Panc1 (cell line): ENCODE measurements around the gene PROM1. TPM values are rescaled to one million over a fixed set of nuclear protein-coding genes. Genes with fewer than 3 reads are reported as not detected.

ENCODE experiments used
- ATAC-seq: fragments of 200-7000 bp; cut with Tn5 transposase; 2 replicates; pipeline ENCODE4 v1.9.1; 2020; ENCODE audit warnings: mild to moderate bottlenecking, moderate library complexity
- BruUV-seq: library from RNA; stranded (reverse); fragments of 400-500 nt; replicated peaks from 2 replicates; lab custom pipeline; 2021; lab: Mats Ljungman, UMichigan
- CTCF ChIA-PET: fragments of 300-600 bp; sonication (Branson Sonifier 250); formaldehyde crosslinking; loops from one replicate; lab custom pipeline; 2022; ENCODE audit warnings: antibody characterized with exemption; lab: Charles Lee
- POLR2A ChIA-PET: fragments of 300-600 bp; sonication (Branson Sonifier 250); formaldehyde crosslinking; loops from one replicate; lab custom pipeline; 2022; ENCODE audit warnings: antibody characterized with exemption; lab: Charles Lee
- DNase-seq: peaks from one replicate; pipeline ENCODE4 v3.0.0-alpha.2; 2010; ENCODE audit warnings: low read depth, low spot score
- H3K27ac ChIP-seq: 2 replicates; pipeline ENCODE4 v1.5.1; 2011; ENCODE audit warnings: mild to moderate bottlenecking, low read length, inconsistent platforms
- H3K27me3 ChIP-seq: fragments of 200-500 bp; sonication (Bioruptor generic); 2 replicates; pipeline ENCODE4 v1.6.0; 2014; ENCODE audit warnings: low read length, inconsistent platforms; ENCODE audit not compliant: control insufficient read depth, insufficient read depth
- H3K36me3 ChIP-seq: fragments of 200-500 bp; sonication (Bioruptor generic); 2 replicates; pipeline ENCODE4 v1.5.1; 2014; ENCODE audit warnings: inconsistent platforms, mild to moderate bottlenecking, low read length, moderate library complexity; ENCODE audit not compliant: control insufficient read depth, insufficient read depth
- H3K4me1 ChIP-seq: 2 replicates; pipeline ENCODE4 v1.5.1; 2011; ENCODE audit warnings: inconsistent platforms, mild to moderate bottlenecking, low read length, moderate library complexity; ENCODE audit not compliant: control insufficient read depth, insufficient read depth
- H3K4me3 ChIP-seq, 2 experiments: 2 replicates each; pipeline ENCODE4 v1.5.1; 2011 to 2012; ENCODE audit warnings: low read depth in 2 of 2, low read length in 2 of 2, mild to moderate bottlenecking in 2 of 2, inconsistent platforms in 1 of 2, moderate library complexity in 1 of 2
- H3K9me3 ChIP-seq: fragments of 200-500 bp; sonication (Bioruptor generic); 2 replicates; pipeline ENCODE4 v1.5.1; 2014; ENCODE audit warnings: low read depth, mild to moderate bottlenecking, inconsistent platforms, low read length, moderate library complexity; ENCODE audit not compliant: control insufficient read depth, insufficient read depth
- CTCF ChIP-seq: fragments of 450-650 bp; IDR thresholded peaks from 2 replicates; pipeline ENCODE4 v1.5.1; 2017; ENCODE audit warnings: mild to moderate bottlenecking
- POLR2AphosphoS5 ChIP-seq: IDR thresholded peaks from 2 replicates; pipeline ENCODE4 v1.6.1; 2012; ENCODE audit warnings: mild to moderate bottlenecking, low read depth, low read length, moderate library complexity
- SIN3A ChIP-seq: IDR thresholded peaks from 2 replicates; pipeline ENCODE4 v1.6.1; 2012; ENCODE audit warnings: low read depth, mild to moderate bottlenecking, low read length, moderate library complexity, borderline replicate concordance; ENCODE audit not compliant: insufficient read depth
- TCF7L2 ChIP-seq: IDR thresholded peaks from 2 replicates; pipeline ENCODE4 v1.6.1; 2011; ENCODE audit warnings: mild to moderate bottlenecking, low read depth, low read length, inconsistent platforms
- in situ Hi-C: cut with HindIII; loops from 2 replicates; pipeline ENCODE4 v1.10.0; 2016; ENCODE audit warnings: low sequenced_read_pairs, low pct_unique_long_range_greater_than_20kb
- intact Hi-C: fragments of 100-400 bp; cut with micrococcal nuclease; formaldehyde crosslinking; loops from one replicate; pipeline ENCODE4 v1.10.0; 2022; ENCODE audit not compliant: unreplicated experiment
- total RNA-seq: library from RNA; stranded (reverse); gene quantifications from one replicate; pipeline ENCODE4 v1.2.1, GENCODE V29; 2021; ENCODE audit not compliant: unreplicated experiment
- TF ChIP-seq, protein P1 (sequence below), 2 experiments: IDR thresholded peaks; 2 replicates each; pipeline ENCODE4 v1.6.1; 2011 to 2012; ENCODE audit warnings: low read depth in 2 of 2, control low read depth in 1 of 2, low read length in 1 of 2, mild to moderate bottlenecking in 1 of 2, moderate library complexity in 1 of 2; ENCODE audit not compliant: insufficient read depth in 1 of 2

Gene PROM1
- total RNA-seq, 1 experiment from 2014 or later = 0.18 TPM

DNA sequence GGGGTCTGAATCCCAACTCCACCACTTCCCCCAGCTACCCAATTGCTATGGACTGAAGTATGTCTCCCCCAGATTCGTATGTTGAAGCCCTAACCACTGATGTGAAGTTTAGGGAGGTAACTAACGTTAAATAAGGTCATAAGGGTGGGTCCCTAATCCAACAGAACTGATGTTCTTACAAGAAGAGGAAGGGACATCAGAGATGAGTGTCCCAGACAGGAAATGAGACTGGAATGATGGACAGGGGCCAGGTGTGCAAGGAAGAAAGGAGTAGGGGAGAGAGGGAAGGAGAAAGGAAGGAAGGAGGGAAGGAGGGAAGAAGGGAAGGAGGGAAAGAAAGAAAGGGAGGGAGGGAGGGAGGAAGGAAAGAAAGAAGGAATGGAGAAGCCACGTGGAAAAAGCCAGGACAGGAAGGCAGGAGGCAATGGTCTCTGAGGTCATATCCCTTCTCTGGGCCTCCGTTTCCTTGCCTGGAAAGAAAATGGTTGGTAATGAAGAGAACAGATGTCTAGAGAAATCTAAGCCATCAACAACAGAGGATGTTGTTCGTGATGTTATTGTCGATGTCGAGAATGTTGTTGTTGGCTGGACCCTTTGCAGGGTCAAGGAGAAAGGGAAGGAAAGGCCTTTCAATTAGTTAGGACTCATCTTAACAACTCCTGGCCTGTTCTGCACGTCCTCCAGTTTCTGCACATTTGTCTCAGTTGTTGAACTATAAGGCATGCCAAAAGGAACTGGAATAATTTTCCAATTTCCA is 61.8 kb downstream of the PROM1 start:
- Histone ChIP-seq H3K4me3 (no peak overlapping the region), H3K27ac (no peak overlapping the region), H3K27me3 (0 out of 2 replicates have a peak, but pooled peaks cover 2% of the 10 kb centered on the region), H3K4me1 (no peaks in the 10 kb centered on the region), H3K9me3 (no peaks in the 10 kb centered on the region), H3K36me3 (no peaks in the 10 kb centered on the region)
- no peak for TF ChIP-seq POLR2AphosphoS5
- no peak for TF ChIP-seq CTCF
- TF ChIP-seq SIN3A = no peak
- TF ChIP-seq TCF7L2 = no peak
- TF ChIP-seq, protein P1, sequence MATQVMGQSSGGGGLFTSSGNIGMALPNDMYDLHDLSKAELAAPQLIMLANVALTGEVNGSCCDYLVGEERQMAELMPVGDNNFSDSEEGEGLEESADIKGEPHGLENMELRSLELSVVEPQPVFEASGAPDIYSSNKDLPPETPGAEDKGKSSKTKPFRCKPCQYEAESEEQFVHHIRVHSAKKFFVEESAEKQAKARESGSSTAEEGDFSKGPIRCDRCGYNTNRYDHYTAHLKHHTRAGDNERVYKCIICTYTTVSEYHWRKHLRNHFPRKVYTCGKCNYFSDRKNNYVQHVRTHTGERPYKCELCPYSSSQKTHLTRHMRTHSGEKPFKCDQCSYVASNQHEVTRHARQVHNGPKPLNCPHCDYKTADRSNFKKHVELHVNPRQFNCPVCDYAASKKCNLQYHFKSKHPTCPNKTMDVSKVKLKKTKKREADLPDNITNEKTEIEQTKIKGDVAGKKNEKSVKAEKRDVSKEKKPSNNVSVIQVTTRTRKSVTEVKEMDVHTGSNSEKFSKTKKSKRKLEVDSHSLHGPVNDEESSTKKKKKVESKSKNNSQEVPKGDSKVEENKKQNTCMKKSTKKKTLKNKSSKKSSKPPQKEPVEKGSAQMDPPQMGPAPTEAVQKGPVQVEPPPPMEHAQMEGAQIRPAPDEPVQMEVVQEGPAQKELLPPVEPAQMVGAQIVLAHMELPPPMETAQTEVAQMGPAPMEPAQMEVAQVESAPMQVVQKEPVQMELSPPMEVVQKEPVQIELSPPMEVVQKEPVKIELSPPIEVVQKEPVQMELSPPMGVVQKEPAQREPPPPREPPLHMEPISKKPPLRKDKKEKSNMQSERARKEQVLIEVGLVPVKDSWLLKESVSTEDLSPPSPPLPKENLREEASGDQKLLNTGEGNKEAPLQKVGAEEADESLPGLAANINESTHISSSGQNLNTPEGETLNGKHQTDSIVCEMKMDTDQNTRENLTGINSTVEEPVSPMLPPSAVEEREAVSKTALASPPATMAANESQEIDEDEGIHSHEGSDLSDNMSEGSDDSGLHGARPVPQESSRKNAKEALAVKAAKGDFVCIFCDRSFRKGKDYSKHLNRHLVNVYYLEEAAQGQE (IDR thresholded peaks at IDR 0.05; ENCODE audit: insufficient read depth in 1 of 2, low read depth in 2 of 2, low read length in 1 of 2) = no peak
- BruUV-seq = no TSS peak
- in situ Hi-C loops = no loop called here
- ChIA-PET CTCF (no interaction called here), POLR2A (no interaction called here)
- no peak for DNase-seq
- intact Hi-C loops = no loop called here
- no peak for ATAC-seq

DNA sequence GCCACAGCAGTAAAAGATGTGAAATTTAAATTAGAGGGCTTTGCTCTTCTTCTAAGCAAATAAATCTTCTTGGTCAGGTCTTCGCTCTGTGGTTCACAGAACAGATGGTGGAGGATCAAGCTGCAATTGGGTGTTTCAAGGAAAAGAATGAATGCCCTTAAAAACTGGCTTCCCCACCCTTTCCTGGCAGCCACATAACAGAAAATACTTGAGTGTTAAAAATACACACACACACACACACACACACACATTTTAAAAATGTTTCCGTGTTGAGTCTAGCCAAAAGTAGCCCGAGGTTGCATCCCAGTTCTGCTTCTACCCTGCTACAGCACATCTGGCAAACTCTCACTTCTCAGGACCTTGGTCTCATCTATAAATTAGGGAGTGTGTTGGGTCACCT is 64.2 kb downstream of the PROM1 start:
- intact Hi-C loops = no loop called here
- in situ Hi-C loops = no loop called here
- Histone ChIP-seq H3K27ac (no peak overlapping the region), H3K36me3 (no peaks in the 10 kb centered on the region), H3K9me3 (no peaks in the 10 kb centered on the region), H3K4me1 (no peaks in the 10 kb centered on the region), H3K27me3 (no peaks in the 10 kb centered on the region), H3K4me3 (no peak overlapping the region)
- DNase-seq (no peak), ATAC-seq (no peak)
- TF ChIP-seq SIN3A (no peak), POLR2AphosphoS5 (no peak), CTCF (no peak), TCF7L2 (no peak)
- TF ChIP-seq, protein P1 (IDR thresholded peaks at IDR 0.05; ENCODE audit: insufficient read depth in 1 of 2, low read depth in 2 of 2, low read length in 1 of 2) = no peak
- CTCF ChIA-PET = no interaction called here
- BruUV-seq = no TSS peak
- POLR2A ChIA-PET = no interaction called here
